Lung microvascular endothelial cell (primary cell): ENCODE measurements around the gene CIZ1. TPM values are rescaled to one million over a fixed set of nuclear protein-coding genes. Genes with fewer than 3 reads are reported as not detected.
"Not testable (repeated sequence)": the region's sequence is repeated elsewhere in the genome, so short reads cannot be mapped to it uniquely, and the experiment has no call there.

Source experiments
- DNase-seq, 2 donors: peaks; one replicate each; pipeline versions ENCODE4 v3.0.0 to v3.0.0-alpha.2; 2010; ENCODE audit warnings: low read depth in 2 of 2
- total RNA-seq: library from RNA; depleted of rRNA; stranded (reverse); fragments of >200 nt; gene quantifications from 2 replicates; pipeline ENCODE4 v1.2.1, GENCODE V29; 2014

CIZ1 gene
- total RNA-seq, 1 donor from 2014 or later = 12.3 TPM

DNA sequence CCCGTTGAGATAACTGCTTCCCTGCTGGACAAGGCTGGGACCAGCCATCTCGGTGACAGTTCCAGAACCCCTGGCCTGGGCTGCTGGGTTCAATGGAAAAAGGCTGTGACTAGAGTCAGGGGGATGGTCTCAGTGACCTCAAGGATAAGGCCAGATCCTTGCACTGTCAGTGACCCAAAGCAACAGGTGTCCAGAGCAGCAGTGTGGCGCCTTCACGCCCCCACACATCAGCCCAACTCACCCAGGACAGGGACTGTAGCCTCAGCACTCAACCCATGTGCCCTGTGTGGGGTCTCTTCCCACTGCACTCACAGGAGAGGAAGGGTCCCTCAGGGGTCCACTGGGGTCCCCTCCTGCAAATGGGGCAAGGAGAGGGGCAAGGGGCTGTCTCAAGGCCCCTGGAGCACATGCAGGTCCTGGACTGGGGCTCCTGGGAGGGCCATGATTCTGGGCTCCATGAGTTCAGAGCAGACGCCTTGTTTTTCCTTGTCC, 42.8 kb downstream of the CIZ1 start:
- DNase-seq = no peak

DNA sequence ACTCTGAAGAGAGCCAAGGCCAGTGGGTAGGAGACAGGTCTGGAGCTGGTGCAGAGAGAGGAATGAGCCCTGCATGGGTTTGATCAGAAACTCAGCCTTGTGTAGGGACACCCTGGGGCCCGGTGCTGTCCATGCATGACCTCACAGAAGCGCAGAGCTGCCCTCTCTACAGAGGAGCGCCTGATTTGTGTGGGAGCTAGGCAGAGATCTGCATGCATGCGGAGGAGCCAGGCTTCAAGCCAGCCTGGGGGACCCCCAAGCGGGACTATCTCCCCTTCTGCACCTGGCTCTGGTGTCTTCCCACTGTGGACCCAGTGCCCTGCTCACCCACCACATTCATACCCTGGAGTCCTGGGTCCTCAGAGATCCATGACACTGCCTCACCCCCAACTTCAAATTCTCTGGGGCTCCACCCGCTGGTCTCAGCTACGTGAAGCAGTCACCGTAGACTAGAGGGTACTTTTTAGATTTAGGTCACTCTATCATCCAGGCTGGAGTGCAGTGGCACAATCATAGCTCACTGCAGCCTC, 44.7 kb downstream of the CIZ1 start:
- no peak for DNase-seq

DNA sequence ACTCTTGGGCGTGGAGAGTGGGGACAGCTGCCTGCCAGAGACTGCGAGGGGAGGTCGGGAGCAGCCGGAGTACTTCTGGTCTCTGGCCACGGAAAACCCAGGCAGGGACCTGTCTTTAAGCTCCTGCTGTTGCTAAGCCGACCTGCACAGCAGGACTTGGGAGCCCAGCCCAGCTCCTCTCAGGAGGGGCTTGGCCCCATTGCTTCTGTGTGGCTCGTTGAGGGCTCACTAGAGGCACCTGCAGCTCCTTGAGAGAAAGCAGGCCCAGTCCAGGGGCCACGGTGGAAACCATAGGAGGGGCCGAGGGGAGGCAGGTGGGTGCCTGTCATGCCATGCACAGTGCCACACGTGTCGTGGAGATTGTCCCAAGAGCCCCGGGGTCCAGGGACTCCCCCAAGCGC, 45.4 kb downstream of the CIZ1 start:
- no peak for DNase-seq

DNA sequence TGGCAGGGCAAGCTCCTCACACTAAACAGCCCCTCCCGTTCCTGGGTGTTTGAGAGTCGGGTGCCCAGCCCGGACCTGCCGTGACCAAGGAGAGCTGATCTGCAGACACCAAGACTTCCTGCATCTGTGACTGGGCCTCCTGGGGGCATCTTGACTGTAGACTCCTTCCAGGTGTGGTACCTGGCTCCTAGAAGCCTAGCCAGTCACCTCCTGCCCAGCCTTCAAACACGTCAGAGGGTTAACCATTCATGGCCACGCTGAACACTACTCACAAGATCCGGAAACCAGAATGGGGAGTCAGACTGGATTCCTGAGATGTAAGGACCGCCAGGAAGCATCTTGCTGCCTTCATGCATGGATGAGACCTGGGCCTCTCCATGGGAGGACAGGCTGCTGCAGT, 45.8 kb downstream of the CIZ1 start:
- DNase-seq = no peak

DNA sequence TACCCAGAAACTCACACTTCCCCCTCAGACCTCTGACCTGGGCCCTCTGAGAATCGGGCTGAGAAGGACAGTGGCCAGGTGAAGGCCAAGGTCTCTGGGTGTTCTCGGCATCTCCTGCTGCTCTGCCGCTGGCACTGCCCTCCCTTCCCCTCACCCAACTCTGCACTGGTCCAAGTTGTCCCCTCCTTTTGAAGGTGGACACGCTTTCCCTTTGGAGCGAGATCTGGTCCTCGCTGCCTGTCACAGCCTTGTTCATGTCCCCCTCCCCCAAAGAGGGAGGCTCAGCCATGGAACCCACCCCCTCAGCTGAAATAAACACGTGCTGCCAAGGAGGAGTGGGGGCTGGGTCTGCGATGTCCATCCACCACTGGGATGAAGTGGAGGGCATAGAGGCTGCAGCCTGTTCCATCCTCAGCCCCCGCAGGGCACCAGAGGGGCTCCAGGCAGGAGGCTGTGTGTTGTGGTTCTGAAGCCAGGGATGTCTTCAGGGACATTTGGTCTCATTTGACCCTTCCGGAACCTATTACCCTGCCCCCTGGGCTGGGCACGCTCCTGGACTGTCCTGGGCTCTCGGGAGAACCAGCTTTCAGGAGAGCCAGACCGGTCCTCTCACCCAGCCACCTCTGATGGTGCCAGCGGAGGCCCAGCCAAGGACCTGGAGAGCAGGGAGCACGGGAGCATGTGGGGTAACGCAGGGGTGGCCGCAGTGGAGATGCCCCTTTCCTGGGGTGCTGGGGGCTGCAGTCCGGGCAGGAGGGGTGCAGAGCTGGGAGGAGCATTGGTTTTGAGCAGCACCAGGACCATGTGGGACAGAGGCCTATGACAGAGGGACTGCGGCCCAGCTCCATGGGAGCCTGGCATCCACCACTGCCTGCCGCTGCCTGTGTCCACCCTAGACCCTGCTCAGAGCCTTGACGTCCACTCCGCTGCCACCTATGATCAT, 46.9 kb downstream of the CIZ1 start:
- no peak for DNase-seq

DNA sequence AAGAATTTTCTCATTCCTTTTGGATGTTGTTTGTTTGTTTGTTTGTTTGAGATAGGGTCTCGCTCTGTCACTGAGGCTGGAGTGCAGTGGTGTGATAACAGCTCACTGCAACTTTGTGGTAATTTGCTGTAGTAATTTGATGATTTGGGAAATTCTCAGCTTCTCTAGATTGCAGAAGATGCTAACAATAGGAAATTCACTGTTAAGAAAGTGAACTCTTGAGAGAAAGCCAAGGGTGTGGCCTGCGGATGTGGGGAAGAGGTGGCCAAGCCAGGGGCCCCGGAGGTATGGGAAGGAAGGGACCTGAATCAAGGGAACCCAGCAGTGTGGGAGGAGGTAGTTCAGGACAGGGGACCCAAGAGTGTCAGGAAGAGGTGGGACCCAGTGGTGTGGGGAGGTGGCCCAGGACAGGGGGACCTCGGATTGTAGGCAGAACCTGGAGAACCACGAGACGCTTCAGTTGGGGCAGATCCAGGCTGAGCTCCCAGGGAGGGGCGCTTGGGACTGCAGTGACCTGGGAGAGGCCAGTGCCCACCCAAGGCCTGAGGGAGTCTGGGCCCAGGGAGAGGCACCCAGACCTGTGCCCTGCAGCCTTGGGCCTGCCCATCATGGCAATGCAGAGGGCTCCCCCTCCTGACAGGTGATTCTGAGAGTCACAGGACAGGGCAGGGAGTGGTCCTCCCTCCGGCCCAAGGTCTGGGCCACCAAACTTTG, 47.7 kb downstream of the CIZ1 start:
- no peak for DNase-seq

DNA sequence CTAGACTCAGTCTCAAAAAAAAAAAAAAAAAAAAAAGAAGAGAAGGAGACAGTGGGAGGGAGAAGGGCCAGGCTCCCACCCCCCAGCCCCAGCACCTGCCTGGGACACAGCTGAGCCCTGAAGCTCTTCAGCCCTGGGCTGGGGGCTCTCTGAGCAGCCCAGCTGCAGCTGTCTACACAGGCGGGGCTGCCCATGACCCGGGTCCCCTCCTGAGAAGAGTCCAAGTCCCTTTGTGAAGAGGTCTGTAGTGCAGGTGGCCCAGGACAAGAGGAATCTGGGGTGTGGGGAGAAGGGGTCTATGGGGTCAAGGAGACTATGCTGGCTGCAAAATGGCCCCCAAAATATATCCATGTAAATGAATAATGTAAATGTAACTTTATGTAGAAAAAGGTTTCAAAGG, 48.8 kb downstream of the CIZ1 start:
- no peak for DNase-seq

DNA sequence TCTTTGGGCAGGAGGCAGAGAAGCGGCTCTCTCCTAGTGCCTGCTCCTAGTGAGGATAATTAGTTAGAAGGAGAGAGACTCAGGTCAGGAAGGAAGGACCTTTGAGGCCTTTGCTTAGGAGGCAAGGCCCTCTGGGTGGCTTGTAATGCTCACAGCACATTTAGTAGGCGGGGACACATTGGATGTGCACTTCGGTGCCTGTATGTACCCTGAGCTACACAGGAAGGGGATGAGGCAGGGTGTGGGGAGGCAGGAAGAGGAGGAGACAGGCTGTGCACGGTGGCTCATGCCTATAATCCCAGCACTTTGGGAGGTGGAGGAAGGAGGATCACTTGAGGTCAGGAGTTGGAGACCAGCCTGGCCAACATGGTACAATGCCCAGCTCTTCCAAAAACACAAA, 49.3 kb downstream of the CIZ1 start:
- DNase-seq = no peak

DNA sequence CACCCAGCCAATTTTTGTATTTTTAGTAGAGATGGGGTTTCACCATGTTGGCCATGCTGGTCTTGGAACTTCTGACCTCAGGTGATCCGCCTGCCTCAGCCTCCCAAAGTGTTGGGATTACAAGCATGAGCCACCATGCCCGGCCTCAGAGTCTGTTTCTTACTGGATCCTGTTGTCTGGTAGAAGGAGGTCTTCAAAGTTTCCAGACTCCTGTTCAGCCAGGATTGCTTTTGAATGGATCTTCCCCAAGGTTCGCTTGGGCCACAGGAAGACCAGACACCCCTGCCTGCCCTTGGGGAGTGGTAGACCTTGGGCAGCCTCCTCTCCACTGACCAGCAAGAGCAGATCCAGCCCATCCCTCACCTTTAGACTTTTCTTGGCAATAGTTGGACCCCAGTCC, 49.8 kb downstream of the CIZ1 start:
- DNase-seq = no peak

DNA sequence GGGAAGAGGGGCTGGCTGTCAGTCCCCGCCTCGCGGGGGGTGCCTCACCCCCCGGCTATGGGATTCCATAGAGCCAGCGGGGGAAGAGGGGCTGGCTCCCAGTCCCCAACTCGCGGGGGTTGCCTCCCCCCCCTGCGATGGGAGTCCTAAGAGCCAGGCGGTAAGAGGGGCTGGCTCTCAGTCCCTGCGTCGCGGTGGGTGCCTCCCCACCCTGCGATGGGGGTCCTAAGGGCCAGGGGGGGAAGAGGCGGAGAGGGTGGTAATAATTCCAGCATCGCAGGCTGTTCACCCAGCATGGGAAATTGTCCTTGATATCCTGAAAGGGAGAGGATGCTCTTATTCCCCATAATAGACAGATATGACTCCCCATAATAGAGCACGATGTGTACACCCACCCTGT, 51.8 kb downstream of the CIZ1 start:
- DNase-seq = no peak

DNA sequence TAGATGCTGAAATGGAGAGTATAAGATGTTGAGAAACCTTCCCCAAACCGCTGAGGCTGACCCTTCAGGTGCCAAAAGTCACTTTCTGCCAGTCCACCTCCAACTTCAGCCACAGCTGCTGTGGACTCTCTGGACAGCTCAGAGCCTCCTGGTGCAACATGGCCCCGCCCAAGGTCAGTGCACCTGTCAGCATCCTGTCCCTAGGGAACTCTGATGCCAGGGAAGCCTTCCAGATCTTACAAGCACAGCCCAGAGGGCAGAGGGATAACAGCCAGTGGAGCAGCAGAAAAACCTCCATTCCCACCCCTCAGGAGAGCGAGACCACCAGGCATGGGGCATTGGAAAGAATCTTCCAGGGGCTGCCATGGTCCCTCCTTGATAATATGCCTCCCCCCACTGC, 53.4 kb downstream of the CIZ1 start:
- DNase-seq = no peak

DNA sequence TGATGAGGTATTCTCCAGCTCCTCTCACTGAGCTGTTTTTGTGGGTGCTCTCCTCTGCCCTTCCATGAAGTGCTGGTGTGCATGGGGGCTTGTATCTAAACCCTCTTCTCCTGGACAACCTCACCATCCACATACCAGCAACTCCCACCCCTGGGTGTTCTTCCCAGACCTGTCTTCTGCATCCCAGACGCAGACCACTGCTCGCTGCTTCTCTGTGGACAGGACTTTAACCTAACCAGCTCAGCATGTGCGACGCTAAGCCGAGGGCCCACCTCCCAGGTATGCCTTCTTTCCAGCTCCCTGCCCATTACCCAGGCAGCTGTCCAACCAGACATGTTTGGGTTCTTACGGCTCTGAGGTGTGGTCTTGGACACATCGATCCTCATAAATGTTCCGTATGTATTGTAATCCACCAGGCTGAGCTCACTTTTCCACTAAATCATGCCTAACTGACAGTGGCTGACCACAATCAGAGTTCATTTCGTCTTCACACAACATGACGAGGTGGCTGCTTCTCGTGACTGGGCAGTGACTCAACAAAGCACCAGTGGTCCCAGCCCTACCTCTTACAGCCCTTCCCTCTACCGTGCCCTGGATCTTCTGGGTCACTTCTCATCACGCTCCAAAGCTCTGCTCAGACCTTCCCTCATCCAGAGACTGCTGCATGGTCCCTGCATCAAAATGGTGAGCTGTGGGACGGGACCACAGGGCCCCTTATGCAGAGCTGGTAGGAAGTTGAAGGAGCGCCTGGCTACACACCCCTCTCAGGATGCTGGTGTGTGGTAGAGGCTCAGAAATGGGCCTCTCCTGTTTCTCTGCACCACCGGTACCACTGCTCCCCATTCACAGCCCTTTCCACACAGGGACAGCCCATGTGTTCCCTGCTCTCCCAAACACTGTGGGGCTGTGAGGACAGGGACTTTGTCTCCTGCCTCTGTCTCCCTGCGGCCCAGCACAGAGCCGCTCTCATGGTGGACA, 54.3 kb downstream of the CIZ1 start:
- peak in 1 of 2 donors; percentile 24 for DNase-seq

DNA sequence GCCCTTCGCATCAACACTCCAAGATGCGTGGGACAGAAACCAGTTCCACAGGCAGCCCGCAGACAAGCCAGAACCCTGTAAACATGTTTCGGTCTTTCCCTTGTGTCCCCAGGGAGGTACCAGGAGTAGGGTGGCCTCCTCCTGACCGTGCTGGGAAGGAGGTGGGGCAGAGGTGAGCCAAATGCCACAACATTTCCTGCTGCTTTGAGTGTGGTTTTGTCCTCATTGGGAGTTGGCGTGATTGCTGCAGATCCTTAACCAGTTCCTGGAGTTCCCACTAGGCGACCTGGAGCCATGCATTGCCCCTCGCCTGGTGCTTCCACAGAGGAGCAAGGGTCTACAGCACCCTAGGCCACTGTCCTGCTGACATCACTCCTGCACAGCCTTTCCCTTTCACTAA, 55.8 kb downstream of the CIZ1 start:
- not testable (repeated sequence) for DNase-seq

DNA sequence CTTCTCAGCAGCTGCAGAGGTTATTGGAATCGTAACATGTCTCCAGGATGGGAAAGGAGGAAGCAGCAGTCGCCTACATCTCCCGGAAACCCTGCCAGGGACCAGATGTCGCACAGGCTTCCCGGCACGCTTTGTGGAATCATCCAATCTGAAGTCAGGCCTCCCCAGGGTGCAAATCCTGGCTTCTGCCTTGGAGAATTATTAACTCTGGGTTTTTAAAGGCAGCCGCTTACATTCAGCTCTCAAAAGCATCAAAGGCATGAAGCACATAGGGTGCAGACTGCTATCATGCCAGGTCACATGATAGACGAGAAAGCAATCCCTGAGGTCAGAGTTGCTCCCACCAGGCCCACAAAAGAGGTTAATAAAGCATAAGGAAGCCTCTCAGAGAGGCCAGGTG, 59.2 kb downstream of the CIZ1 start:
- not testable (repeated sequence) for DNase-seq

DNA sequence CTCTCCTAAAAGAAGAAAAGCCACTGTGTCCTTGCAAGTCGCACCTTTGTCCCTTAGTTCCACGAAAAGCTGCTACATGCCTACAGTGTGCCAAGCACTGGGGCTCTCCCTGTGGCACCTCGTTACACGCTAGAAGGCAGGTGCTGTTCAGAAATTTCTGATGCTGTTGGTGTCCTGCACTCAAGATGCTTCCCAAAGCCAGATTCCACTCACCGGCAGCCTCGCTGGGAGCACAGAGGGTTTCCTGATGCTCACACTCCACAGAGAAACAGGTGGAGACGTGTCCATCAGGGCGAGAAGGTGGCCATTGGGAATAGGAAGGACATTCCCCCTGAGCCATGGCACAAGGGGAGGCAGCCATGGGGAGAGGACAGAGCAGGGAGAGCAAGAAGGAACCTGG, 60.0 kb downstream of the CIZ1 start:
- not testable (repeated sequence) for DNase-seq

DNA sequence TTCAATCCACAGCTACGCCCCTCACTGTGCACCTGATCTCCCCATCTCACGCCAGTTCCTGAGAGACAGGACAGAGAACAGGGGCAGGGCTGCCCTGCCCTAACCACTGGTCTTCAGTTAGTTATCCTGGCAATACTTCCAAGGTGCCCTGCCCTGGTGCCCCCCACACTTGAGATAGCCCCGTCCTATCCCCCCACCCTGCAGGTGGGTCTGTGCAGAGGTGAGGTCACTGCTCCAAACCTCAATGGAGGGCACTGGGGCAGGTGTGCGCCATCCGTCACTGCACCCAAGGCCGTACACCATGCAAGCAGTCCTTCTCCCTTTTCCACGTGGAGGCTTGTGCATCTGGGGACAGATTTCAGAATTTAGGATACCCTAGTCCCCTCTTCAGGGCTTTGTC, 60.7 kb downstream of the CIZ1 start:
- DNase-seq = not testable (repeated sequence)

DNA sequence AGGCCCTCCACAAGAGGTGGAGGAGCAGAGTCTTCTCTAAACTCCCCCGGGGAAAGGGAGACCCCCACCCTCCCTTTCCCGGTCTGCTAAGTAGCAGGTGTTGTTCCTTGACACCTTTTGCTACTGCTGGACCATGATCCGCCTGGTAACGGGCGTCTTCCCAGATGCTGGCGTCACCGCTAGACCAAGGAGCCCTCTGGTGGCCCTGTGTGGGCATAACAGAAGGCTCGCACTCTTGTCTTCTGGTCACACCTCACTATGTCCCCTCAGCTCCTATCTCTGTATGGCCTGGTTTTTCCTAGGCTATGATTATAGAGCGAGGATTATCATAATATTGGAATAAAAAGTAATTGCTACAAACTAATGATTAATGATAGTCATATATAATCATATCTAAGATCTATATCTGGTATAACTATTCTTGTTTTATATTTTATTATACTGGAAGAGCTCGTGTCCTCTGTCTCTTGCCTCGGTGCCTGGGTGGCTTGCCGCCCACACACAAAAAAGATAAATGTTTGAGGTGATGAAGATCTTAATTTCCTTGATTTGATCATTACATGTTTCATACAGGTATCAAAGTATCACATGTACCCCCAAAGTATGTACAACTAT, 61.3 kb downstream of the CIZ1 start:
- not testable (repeated sequence) for DNase-seq

DNA sequence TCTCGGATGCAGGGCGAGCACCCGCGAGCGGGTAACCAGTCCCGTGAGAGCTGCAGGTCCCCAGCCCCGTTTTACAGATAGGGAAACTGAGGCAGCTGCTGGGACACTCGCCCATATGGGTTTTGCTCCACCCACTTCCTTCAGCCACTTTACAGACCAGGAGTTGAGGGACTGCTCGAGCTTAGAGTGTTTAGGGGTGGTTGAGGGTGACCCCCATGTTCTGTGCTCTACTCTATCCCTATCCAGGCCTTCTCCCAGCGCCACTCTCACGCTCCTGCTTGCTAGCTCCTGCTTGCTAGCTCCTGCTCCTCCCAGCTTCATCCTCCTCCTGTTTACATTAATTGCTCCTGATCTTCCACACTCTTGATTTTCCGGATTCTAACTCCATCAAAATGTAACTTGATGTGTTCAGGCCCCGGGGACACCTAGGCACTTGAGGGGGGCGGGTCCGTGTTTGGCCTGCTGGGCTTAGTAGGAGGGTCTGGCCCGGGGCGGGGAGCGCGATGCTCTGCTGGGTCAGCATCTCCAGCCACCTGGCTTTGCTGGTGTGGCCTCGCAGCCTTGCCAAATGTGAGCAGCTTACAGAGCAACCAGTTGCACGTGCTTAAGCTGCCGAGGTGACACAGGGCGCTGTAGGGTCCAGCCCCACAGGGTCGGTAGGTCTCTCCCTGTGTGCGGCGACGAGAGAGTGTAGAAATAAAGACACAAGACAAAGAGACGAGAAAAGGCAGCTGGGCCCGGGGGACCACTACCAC, 62.4 kb downstream of the CIZ1 start:
- DNase-seq = no peak

DNA sequence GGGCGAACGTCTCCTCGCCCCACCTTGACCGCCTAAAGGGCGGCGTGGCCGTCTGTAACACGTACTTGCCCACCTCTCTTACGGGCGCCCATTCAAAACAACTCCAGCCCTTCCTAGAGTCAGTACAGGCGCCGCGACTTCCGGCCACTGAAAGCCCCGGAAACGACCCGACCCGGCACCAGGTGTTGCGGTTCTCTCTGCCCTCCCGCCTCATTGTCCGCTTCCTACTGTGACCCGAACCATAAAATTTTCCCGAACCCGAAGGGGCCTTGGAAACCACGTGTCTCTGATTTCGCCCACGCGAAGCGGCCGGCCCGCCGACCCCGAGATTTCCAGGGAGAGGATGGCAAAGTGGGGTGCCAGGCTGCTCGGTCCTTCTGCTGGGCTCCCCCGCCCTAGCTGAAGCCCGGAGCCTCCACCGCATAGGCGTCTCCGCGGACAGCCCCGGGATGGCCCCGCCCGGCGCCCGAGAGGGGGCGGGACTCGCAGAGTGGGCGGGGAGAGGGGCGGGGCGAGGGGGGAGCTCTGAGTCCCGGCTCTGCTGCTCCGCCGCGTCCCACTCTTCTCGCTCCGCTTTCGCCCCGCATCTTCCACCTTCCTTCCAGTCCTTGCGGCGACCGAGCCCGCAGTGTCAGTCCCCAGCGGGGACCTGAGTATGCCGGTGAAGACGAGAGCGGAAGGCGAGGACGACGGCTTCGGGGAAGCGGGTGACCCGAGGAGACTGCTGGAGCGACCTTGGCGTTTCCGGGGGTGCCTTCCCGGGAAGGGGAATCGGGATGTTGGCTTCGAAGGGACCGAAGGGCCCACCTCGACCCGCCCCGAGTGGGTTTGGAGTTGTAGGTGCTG, 63.2 kb downstream of the CIZ1 start:
- peak; percentile 88 to 90 for DNase-seq
